ENCODE measurements around the gene CCN2.

CCN2 gene

DNA sequence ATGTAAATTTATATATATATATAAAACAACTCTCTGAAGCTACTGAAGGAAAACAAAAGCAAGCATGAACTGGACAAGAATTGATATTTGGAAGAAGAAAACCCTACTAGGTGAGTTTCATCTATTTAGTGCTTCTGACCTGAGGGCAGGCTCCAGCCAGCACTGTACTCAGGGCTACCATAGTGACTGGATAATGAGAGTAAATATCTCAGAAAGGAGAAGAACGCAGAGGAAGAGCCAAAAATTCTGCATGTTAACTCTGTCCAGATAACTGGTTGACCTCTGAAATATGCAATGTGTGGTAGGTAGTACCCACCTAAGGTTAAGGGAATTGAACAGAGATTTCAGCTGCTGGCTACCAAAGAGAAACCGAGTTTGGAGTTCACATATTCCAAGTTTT, 41.4 kb upstream of the CCN2 start:
- TF ChIP-seq, protein P1, sequence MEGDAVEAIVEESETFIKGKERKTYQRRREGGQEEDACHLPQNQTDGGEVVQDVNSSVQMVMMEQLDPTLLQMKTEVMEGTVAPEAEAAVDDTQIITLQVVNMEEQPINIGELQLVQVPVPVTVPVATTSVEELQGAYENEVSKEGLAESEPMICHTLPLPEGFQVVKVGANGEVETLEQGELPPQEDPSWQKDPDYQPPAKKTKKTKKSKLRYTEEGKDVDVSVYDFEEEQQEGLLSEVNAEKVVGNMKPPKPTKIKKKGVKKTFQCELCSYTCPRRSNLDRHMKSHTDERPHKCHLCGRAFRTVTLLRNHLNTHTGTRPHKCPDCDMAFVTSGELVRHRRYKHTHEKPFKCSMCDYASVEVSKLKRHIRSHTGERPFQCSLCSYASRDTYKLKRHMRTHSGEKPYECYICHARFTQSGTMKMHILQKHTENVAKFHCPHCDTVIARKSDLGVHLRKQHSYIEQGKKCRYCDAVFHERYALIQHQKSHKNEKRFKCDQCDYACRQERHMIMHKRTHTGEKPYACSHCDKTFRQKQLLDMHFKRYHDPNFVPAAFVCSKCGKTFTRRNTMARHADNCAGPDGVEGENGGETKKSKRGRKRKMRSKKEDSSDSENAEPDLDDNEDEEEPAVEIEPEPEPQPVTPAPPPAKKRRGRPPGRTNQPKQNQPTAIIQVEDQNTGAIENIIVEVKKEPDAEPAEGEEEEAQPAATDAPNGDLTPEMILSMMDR (IDR thresholded peaks at IDR 0.05) = no peak
- H3K27ac ChIP-seq = no peak overlapping the region

DNA sequence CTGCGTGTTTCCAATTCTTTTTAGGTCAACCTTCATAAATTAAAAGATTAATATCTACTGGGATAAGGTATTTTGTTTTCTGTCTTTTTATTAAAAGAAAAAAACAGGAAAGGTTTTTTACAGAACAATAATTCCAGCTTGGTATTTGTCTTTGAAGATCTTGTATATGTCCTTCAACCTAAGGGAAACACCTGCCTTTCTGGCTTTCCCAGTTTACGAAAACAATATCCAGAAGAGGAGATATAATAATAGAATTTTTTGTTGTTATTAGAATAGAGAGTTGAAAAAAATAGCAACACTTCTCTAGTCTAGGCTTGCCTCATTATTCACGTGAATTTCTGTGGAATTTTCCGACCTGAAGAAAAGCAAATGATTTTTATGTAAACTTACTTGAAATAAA, 37.9 kb upstream of the CCN2 start:
- H3K27ac ChIP-seq = no peak overlapping the region
- TF ChIP-seq, protein P1 (IDR thresholded peaks at IDR 0.05) = no peak
- no peak for DNase-seq (ENCODE audit: low spot score)

More for the DNA sequence above, 41.4 kb upstream of the CCN2 start:
- H3K4me3 ChIP-seq = no peak overlapping the region
- DNase-seq (ENCODE audit: low spot score) = no peak

DNA sequence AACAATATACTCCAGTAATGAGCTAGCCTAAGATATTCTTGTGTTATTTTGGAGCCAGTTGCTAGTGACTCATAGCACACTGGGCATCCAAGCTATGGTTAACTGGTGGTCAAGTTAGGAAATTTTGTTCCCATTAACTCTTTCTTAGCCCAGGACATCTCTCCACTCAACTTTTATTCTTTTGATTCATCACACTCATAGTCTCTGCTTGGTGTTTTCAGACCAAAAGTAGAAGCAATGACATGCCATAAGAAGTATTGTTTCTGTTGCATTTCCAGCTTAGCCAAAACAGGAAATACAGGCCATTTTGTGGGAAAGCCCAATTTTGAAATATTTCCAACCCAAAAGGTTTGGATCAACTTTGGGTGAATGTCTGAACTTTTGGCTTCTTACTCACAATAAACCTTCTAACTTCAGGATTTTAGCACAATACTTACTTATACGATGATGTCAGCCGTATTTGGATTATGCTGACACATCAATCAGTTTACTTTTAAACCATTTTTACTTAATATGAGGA, 31.6 kb upstream of the CCN2 start:
- H3K4me3 ChIP-seq = no peak overlapping the region
- no peak for DNase-seq (ENCODE audit: low spot score)
- TF ChIP-seq, protein P1 (IDR thresholded peaks at IDR 0.05) = no peak
- H3K27ac ChIP-seq = peak overlapping the region in 1 of 2 donors; percentile 7

More for the DNA sequence above, 37.9 kb upstream of the CCN2 start:
- H3K4me3 ChIP-seq = no peak overlapping the region

DNA sequence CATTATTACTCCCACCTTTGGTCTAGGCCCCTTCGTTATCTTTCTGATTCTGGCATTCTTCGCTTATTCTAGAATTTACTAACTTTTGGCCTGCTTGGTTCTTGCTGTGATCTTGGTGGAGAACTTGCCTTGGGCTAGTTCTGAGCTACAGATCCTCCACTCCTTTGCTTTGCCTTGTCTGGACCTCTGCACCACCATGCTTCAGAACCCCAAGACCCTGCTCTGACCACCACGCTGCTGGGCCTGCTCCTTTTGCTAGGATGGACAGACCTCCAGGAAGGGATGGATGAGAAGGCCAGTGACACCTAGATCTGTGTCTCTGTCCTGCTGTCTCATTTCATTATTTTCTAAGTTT, 30.4 kb upstream of the CCN2 start:
- no peak for DNase-seq (ENCODE audit: low spot score)
- no peak overlapping the region for H3K27ac ChIP-seq
- TF ChIP-seq, protein P1 (IDR thresholded peaks at IDR 0.05) = no peak
- H3K4me3 ChIP-seq = no peak overlapping the region

DNA sequence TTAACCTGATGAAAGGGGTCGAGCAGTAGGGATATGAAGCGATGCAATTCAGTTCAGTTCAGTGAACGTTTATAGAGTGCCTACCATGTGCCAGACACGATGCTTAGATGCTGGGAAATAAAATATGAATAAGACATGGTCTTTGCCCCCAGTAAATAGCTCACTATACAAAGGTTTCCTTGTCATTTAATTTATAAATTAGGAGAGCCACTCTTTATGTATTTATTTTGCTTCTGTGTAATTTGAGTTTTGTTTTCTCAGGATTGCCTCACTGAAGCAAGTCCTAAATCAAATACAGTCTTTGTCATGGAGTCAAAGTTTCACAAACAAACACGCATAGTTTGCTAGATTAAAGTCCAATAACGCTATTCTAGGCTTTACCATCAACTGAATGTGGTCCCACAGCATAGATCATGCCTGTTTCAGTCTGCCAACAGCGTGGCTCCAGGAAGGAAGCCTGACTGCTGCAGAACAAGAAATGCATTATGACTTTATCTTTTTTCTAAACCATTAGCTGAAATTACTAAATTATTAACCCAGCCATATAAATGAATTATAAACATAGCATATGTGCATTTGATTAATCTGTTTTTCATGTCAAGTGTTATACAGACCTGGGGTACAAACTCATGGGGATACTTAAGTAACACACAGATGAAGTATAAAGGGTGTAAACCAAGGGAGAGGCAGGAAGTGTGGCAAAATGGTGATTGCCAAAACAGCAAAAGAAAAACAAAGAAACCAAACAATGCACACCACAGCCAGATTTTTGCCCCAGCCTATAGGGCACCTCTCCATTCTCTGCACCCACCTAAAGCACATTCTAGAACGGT, 29.8 kb upstream of the CCN2 start:
- H3K4me3 ChIP-seq = no peak overlapping the region
- H3K27ac ChIP-seq = no peak overlapping the region
- no peak for DNase-seq (ENCODE audit: low spot score)
- TF ChIP-seq, protein P1 (IDR thresholded peaks at IDR 0.05) = no peak

DNA sequence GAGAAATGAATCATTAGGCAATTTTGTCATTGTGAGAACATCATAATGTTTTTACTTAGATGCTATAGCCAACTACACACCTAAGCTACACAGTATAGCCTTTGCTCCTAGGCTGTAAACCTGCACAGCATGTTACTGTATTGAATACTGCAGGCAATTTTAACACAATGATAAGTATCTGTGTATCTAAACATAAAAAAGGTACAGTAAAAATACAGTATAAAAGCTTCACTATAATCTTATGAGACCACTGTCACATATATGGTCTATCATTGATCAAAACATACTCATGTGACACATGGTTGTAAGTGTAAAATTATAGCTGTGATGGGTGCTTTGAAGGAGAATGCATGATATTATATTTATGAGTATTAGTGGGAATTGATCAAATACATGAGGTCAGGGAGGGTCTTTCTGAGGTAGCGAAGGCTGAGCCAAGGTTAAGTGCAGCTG, 29.2 kb upstream of the CCN2 start:
- Histone ChIP-seq H3K27ac (no peak overlapping the region), H3K4me3 (no peak overlapping the region)
- TF ChIP-seq, protein P1 (IDR thresholded peaks at IDR 0.05) = no peak
- no peak for DNase-seq (ENCODE audit: low spot score)

All from coronary artery (tissue), 2 donors.